Stimulated activated CD8-positive, alpha-beta memory T cell treated with anti-CD3 and anti-CD28 coated beads, Interleukin-7, amount 100 ng/mL, for 48 hours (primary cell): Measurements from ENCODE around the gene MYLK2.

ENCODE experiments used
- DNase-seq, 2 donors: peaks; one replicate each; pipeline ENCODE4 v3.0.0-alpha.2; 2020; ENCODE audit warnings: low read depth in 1 of 2; ENCODE audit errors: extremely low read depth in 1 of 2

The MYLK2 gene

GRCh38 chr20:31835554-31835953 lies 16.4 kb downstream of the MYLK2 start:
- DNase-seq, result no peak

- DNase-seq, result peak; percentile 12 to 21
These were observed 17.1 kb downstream of the MYLK2 start for GRCh38 chr20:31835977-31836852.

GRCh38 chr20:31836853-31837608 lies 17.9 kb downstream of the MYLK2 start:
- DNase-seq, result no peak

- no peak for DNase-seq
These were observed 18.8 kb downstream of the MYLK2 start for GRCh38 chr20:31837896-31838397.

GRCh38 chr20:31838646-31839292 lies 19.6 kb downstream of the MYLK2 start:
- DNase-seq, result no peak

GRCh38 chr20:31839782-31840487 lies 20.8 kb downstream of the MYLK2 start:
- no peak for DNase-seq

GRCh38 chr20:31840906-31841816 lies 22.0 kb downstream of the MYLK2 start:
- no peak for DNase-seq

GRCh38 chr20:31841928-31842327 lies 22.8 kb downstream of the MYLK2 start:
- no peak for DNase-seq

GRCh38 chr20:31842471-31843157 lies 23.5 kb downstream of the MYLK2 start:
- no peak for DNase-seq

GRCh38 chr20:31843288-31843687 lies 24.1 kb downstream of the MYLK2 start:
- no peak for DNase-seq

- DNase-seq, result no peak
These were observed 24.7 kb downstream of the MYLK2 start for GRCh38 chr20:31843881-31844280.

GRCh38 chr20:31844737-31845299 lies 25.7 kb downstream of the MYLK2 start:
- no peak for DNase-seq

- no peak for DNase-seq
These were observed 26.2 kb downstream of the MYLK2 start, which contains the start of gene FOXS1 for GRCh38 chr20:31845300-31845863. FOXS1 (minus strand) TSS chr20:31845604; CDS start chr20:31845542, 62 bp downstream.

GRCh38 chr20:31846793-31847138 lies 27.6 kb downstream of the MYLK2 start:
- no peak for DNase-seq

- no peak for DNase-seq
These were observed 29.2 kb downstream of the MYLK2 start for GRCh38 chr20:31848088-31848999.

- DNase-seq, result no peak
These were observed 30.3 kb downstream of the MYLK2 start for GRCh38 chr20:31849306-31849930.
